ENCODE measurements around the gene NR3C1.
A peak's percentile ranks its signal among the peaks of the same experiment; 100 is the strongest.

Gene NR3C1

DNA sequence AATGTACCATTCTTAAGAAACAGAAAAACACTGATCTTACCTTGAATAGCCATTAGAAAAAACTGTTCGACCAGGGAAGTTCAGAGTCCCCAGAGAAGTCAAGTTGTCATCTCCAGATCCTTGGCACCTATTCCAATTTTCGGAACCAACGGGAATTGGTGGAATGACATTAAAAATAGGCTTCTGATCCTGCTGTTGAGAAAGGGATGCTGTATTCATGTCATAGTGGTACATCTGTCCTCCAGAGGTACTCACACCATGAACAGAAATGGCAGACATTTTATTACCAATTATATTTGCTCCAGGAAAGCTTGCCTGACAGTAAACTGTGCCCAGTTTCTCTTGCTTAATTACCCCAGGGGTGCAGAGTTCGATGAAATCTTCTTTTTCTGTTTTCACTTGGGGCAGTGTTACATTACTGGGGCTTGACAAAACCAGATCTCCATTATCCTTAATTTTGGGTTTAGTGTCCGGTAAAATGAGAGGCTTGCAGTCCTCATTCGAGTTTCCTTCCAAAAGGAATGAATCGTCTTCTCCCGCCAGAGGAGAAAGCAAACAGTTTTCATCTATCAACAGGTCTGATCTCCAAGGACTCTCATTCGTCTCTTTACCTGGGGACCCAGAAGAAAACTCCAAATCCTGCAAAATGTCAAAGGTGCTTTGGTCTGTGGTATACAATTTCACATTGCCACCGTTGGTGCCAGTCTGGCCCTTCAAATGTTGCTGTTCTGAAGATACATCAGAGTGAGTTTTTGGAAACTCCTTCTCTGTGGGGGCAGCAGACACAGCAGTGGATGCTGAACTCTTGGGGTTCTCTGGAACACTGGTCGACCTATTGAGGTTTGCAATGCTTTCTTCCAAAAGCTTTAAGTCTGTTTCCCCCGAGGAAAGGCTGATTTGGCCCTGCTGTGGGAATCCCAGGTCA, 3.6 kb downstream of the NR3C1 start:
- TF ChIP-seq CTCF (IDR thresholded peaks at IDR 0.05; ENCODE audit: low read length, missing control alignments): no peak
- peak overlapping the region; percentile 84 for H3K4me3 ChIP-seq (replicated peaks; ENCODE audit: low read depth, low read length)
- DNase-seq (ENCODE audit: low read depth): no peak

- peak overlapping the region; percentile 84 for H3K4me3 ChIP-seq (replicated peaks; ENCODE audit: low read depth, low read length)
- no peak for DNase-seq (ENCODE audit: low read depth)
- TF ChIP-seq CTCF (IDR thresholded peaks at IDR 0.05; ENCODE audit: low read length, missing control alignments): no peak
These were observed 4.8 kb downstream of the NR3C1 start for GRCh38 chr5:143398451-143399237.

GRCh38 chr5:143398053-143398355, 5.5 kb downstream of the NR3C1 start:
- DNase-seq (ENCODE audit: low read depth): no peak
- peak overlapping the region; percentile 84 for H3K4me3 ChIP-seq (replicated peaks; ENCODE audit: low read depth, low read length)
- TF ChIP-seq CTCF (IDR thresholded peaks at IDR 0.05; ENCODE audit: low read length, missing control alignments): no peak

GRCh38 chr5:143397302-143398052, 6.0 kb downstream of the NR3C1 start:
- DNase-seq (ENCODE audit: low read depth): no peak
- TF ChIP-seq CTCF (IDR thresholded peaks at IDR 0.05; ENCODE audit: low read length, missing control alignments): no peak
- peak overlapping the region; percentile 84 for H3K4me3 ChIP-seq (replicated peaks; ENCODE audit: low read depth, low read length)

GRCh38 chr5:143396353-143396940, 7.0 kb downstream of the NR3C1 start:
- TF ChIP-seq CTCF (IDR thresholded peaks at IDR 0.05; ENCODE audit: low read length, missing control alignments): no peak
- peak overlapping the region; percentile 84 for H3K4me3 ChIP-seq (replicated peaks; ENCODE audit: low read depth, low read length)
- DNase-seq (ENCODE audit: low read depth): no peak

DNA sequence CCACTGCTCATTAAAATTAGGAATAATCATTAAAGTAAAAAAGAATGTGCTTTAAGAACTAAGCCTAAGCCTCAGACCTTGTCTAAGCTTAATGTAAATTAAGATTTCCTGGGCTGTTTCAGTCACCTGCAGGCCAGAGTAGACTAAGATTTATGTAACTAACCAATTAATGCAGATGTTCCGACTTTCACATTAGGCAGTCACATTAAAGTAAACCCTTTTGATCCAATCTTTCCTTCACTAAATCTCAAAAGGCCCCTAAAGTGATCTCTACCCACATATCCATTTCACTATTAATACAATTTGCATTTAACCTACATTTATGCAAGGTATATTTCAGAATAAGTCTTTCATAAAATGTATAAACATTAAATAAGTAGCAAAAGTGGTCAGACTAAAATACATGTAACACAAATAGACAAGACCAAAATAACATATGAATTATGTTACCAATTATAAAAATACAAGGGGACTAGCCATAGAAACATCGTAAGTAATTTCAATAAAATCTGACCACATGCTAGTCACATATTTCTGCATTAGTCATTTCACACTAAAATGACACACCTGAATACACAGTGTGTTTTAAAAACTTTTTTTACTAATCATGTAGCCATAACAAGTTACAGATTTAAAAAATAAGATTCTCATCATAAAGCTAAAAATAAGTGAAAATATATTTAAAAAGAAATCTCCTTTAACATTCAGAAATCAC, 7.7 kb downstream of the NR3C1 start:
- no peak for DNase-seq (ENCODE audit: low read depth)
- no peak for TF ChIP-seq CTCF (IDR thresholded peaks at IDR 0.05; ENCODE audit: low read length, missing control alignments)
- H3K4me3 ChIP-seq (replicated peaks; ENCODE audit: low read depth, low read length): peak overlapping the region; percentile 84
